Panc1 (cell line): Measurements from ENCODE around the gene KAT6B. TPM values are rescaled to one million over a fixed set of nuclear protein-coding genes. Genes with fewer than 3 reads are reported as not detected.

ENCODE experiments used
- ATAC-seq: fragments of 200-7000 bp; cut with Tn5 transposase; 2 replicates; pipeline ENCODE4 v1.9.1; 2020; ENCODE audit warnings: mild to moderate bottlenecking, moderate library complexity
- BruUV-seq: library from RNA; stranded (reverse); fragments of 400-500 nt; replicated peaks from 2 replicates; lab custom pipeline; 2021; lab: Mats Ljungman, UMichigan
- CTCF ChIA-PET: fragments of 300-600 bp; sonication (Branson Sonifier 250); formaldehyde crosslinking; loops from one replicate; lab custom pipeline; 2022; ENCODE audit warnings: antibody characterized with exemption; lab: Charles Lee
- POLR2A ChIA-PET: fragments of 300-600 bp; sonication (Branson Sonifier 250); formaldehyde crosslinking; loops from one replicate; lab custom pipeline; 2022; ENCODE audit warnings: antibody characterized with exemption; lab: Charles Lee
- DNase-seq: peaks from one replicate; pipeline ENCODE4 v3.0.0-alpha.2; 2010; ENCODE audit warnings: low read depth, low spot score
- H3K27ac ChIP-seq: 2 replicates; pipeline ENCODE4 v1.5.1; 2011; ENCODE audit warnings: mild to moderate bottlenecking, low read length, inconsistent platforms
- H3K27me3 ChIP-seq: fragments of 200-500 bp; sonication (Bioruptor generic); 2 replicates; pipeline ENCODE4 v1.6.0; 2014; ENCODE audit warnings: low read length, inconsistent platforms; ENCODE audit not compliant: control insufficient read depth, insufficient read depth
- H3K36me3 ChIP-seq: fragments of 200-500 bp; sonication (Bioruptor generic); 2 replicates; pipeline ENCODE4 v1.5.1; 2014; ENCODE audit warnings: inconsistent platforms, mild to moderate bottlenecking, low read length, moderate library complexity; ENCODE audit not compliant: control insufficient read depth, insufficient read depth
- H3K4me1 ChIP-seq: 2 replicates; pipeline ENCODE4 v1.5.1; 2011; ENCODE audit warnings: inconsistent platforms, mild to moderate bottlenecking, low read length, moderate library complexity; ENCODE audit not compliant: control insufficient read depth, insufficient read depth
- H3K4me3 ChIP-seq, 2 experiments: 2 replicates each; pipeline ENCODE4 v1.5.1; 2011 to 2012; ENCODE audit warnings: low read depth in 2 of 2, low read length in 2 of 2, mild to moderate bottlenecking in 2 of 2, inconsistent platforms in 1 of 2, moderate library complexity in 1 of 2
- H3K9me3 ChIP-seq: fragments of 200-500 bp; sonication (Bioruptor generic); 2 replicates; pipeline ENCODE4 v1.5.1; 2014; ENCODE audit warnings: low read depth, mild to moderate bottlenecking, inconsistent platforms, low read length, moderate library complexity; ENCODE audit not compliant: control insufficient read depth, insufficient read depth
- CTCF ChIP-seq: fragments of 450-650 bp; IDR thresholded peaks from 2 replicates; pipeline ENCODE4 v1.5.1; 2017; ENCODE audit warnings: mild to moderate bottlenecking
- POLR2AphosphoS5 ChIP-seq: IDR thresholded peaks from 2 replicates; pipeline ENCODE4 v1.6.1; 2012; ENCODE audit warnings: mild to moderate bottlenecking, low read depth, low read length, moderate library complexity
- REST ChIP-seq, 2 experiments: IDR thresholded peaks; 2 replicates each; pipeline ENCODE4 v1.6.1; 2011 to 2012; ENCODE audit warnings: low read depth in 2 of 2, control low read depth in 1 of 2, low read length in 1 of 2, mild to moderate bottlenecking in 1 of 2, moderate library complexity in 1 of 2; ENCODE audit not compliant: insufficient read depth in 1 of 2
- SIN3A ChIP-seq: IDR thresholded peaks from 2 replicates; pipeline ENCODE4 v1.6.1; 2012; ENCODE audit warnings: low read depth, mild to moderate bottlenecking, low read length, moderate library complexity, borderline replicate concordance; ENCODE audit not compliant: insufficient read depth
- TCF7L2 ChIP-seq: IDR thresholded peaks from 2 replicates; pipeline ENCODE4 v1.6.1; 2011; ENCODE audit warnings: mild to moderate bottlenecking, low read depth, low read length, inconsistent platforms
- in situ Hi-C: cut with HindIII; loops from 2 replicates; pipeline ENCODE4 v1.10.0; 2016; ENCODE audit warnings: low sequenced_read_pairs, low pct_unique_long_range_greater_than_20kb
- intact Hi-C: fragments of 100-400 bp; cut with micrococcal nuclease; formaldehyde crosslinking; loops from one replicate; pipeline ENCODE4 v1.10.0; 2022; ENCODE audit not compliant: unreplicated experiment
- total RNA-seq: library from RNA; stranded (reverse); gene quantifications from one replicate; pipeline ENCODE4 v1.2.1, GENCODE V29; 2021; ENCODE audit not compliant: unreplicated experiment

Gene KAT6B
- total RNA-seq, 1 experiment from 2014 or later, result 31.1 TPM

- CTCF ChIA-PET, result no interaction called here
- no peak for DNase-seq
- Histone ChIP-seq H3K36me3 (no peaks in the 10 kb centered on the region), H3K4me1 (peaks cover 16% of the 10 kb centered on the region), H3K4me3 (no peak overlapping the region), H3K27ac (no peak overlapping the region), H3K27me3 (no peaks in the 10 kb centered on the region), H3K9me3 (no peaks in the 10 kb centered on the region)
- in situ Hi-C loops, result no loop called here
- TF ChIP-seq TCF7L2 (no peak), REST (IDR thresholded peaks at IDR 0.05; ENCODE audit: insufficient read depth in 1 of 2, low read depth in 2 of 2, low read length in 1 of 2) (no peak), CTCF (no peak), SIN3A (no peak), POLR2AphosphoS5 (no peak)
- no TSS peak for BruUV-seq
- intact Hi-C loops, result no loop called here
- POLR2A ChIA-PET, result no interaction called here
- ATAC-seq, result no peak
Measured at GRCh38 chr10:74900297-74900696, 73.9 kb downstream of the KAT6B start.

DNA sequence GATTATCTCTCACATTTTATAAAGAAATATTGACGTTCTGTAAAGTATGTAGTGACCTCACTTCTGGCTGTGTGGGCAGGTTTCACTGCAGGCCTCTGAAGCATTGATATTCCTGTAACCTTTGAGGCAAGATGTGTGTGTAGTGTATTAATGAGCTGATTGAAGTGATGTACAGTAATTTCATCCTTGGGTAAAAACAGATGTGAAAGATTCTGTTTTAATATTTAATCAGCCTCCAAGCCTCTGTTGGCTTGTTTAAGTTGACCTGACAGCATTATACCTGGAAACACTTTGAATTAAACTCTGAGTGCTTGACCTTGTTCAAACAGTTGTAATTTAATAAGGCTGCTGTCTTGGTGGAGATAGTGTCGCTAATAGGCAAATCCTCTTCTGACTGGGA lies 74.9 kb downstream of the KAT6B start:
- peaks cover 16% of the 10 kb centered on the region for H3K4me1 ChIP-seq
- POLR2A ChIA-PET, result no interaction called here

More for the DNA sequence above, 74.9 kb downstream of the KAT6B start:
- Histone ChIP-seq H3K36me3 (no peaks in the 10 kb centered on the region), H3K27me3 (no peaks in the 10 kb centered on the region), H3K4me3 (no peak overlapping the region), H3K9me3 (no peaks in the 10 kb centered on the region), H3K27ac (no peak overlapping the region)
- no peak for DNase-seq
- intact Hi-C loops, result no loop called here
- in situ Hi-C loops, result no loop called here
- BruUV-seq, result no TSS peak
- CTCF ChIA-PET, result no interaction called here
- TF ChIP-seq REST (IDR thresholded peaks at IDR 0.05; ENCODE audit: insufficient read depth in 1 of 2, low read depth in 2 of 2, low read length in 1 of 2) (no peak), CTCF (no peak), TCF7L2 (no peak), POLR2AphosphoS5 (no peak), SIN3A (no peak)
- no peak for ATAC-seq
